Omental fat pad (tissue), 4 donors: Measurements from ENCODE around the gene C14orf93. TPM values are rescaled to one million over a fixed set of nuclear protein-coding genes. Genes with fewer than 3 reads are reported as not detected.

ENCODE experiments used
- ATAC-seq: fragments of 150-250 bp; one replicate; pipeline ENCODE4 v1.9.1; 2016; ENCODE audit warnings: mild to moderate bottlenecking, moderate library complexity; ENCODE audit not compliant: low FRiP score
- DNase-seq: peaks from one replicate; pipeline ENCODE4 v3.0.0-alpha.2; 2019; ENCODE audit warnings: low spot score
- total RNA-seq, 4 donors: library from RNA; depleted of rRNA; stranded (reverse); fragments of >200 nt; gene quantifications; one replicate each; pipeline ENCODE4 v1.1.0, GENCODE V29; 2016
- TF ChIP-seq, protein P1 (sequence below), 3 donors: fragments of 450-650 bp; IDR thresholded peaks; one replicate each; pipeline ENCODE4 v1.5.1; 2016 to 2017; ENCODE audit warnings: antibody characterized with exemption in 3 of 3, mild to moderate bottlenecking in 3 of 3, moderate library complexity in 2 of 3

Gene C14orf93
- total RNA-seq, 4 donors from 2014 or later, result 6.0 to 12.2 (median 8.4) TPM

DNA sequence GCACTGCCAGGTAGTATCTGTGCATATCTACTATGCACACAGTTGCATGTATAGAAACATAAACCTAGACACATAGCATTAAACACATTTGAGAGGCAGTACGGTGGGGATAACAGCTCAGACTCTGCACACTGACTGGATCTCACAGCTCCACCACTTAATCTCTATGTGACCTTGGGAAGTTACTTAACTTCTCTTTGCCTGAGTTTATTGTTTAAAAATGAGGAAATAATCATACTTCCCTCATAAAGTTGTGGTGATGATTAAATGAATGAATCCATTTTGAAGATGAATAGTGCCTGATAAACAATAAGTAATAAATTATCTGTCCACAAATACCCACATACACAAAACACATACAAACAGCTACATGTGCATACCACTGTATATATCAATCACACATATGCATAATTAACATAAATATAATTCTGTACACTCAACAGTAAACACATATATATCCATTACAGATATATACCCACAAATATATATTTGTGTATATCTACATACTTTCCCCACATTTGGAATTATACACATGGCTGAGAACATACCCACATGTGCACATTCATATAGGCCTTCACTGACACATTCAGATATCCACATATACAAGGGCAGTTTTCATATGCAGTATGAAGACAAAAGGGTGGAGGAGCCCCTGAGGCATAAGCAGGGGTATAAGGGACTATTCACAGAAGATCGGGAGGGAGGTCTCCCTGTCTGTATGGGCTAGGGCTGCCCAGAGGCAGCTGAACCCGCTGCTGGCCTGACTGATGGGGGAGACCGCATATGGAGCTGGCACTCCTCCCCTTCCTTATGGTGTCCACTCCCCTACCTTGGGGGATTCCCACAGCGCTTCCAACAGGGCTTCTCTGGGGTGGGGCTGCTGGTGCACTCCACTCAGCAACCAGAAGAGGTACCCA, 41.5 kb upstream of the C14orf93 start:
- ATAC-seq (no peak), DNase-seq (no peak)
- TF ChIP-seq, protein P1, sequence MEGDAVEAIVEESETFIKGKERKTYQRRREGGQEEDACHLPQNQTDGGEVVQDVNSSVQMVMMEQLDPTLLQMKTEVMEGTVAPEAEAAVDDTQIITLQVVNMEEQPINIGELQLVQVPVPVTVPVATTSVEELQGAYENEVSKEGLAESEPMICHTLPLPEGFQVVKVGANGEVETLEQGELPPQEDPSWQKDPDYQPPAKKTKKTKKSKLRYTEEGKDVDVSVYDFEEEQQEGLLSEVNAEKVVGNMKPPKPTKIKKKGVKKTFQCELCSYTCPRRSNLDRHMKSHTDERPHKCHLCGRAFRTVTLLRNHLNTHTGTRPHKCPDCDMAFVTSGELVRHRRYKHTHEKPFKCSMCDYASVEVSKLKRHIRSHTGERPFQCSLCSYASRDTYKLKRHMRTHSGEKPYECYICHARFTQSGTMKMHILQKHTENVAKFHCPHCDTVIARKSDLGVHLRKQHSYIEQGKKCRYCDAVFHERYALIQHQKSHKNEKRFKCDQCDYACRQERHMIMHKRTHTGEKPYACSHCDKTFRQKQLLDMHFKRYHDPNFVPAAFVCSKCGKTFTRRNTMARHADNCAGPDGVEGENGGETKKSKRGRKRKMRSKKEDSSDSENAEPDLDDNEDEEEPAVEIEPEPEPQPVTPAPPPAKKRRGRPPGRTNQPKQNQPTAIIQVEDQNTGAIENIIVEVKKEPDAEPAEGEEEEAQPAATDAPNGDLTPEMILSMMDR (IDR thresholded peaks at IDR 0.05), result no peak

DNA sequence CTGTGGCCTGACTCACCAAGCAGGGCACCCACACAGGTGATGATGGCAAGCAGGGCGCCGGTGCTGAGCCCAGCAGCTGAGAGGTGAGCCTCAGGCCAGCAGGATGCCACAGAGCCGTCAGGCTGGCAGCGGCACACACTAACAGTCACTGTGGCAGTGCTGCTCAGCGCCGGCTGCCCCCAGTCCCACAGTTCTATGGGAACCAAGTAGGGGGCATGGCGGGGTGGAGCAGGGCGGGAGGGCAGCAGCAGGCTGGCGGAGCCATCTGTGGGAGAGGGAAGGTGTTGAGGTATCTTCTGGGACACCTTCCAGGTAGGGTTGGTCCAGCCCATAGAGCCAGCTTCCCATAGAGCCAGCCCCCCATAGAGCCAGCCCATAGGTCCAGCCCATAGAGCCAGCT, 39.1 kb upstream of the C14orf93 start:
- ATAC-seq (no peak), DNase-seq (no peak)
- TF ChIP-seq, protein P1 (IDR thresholded peaks at IDR 0.05), result no peak

DNA sequence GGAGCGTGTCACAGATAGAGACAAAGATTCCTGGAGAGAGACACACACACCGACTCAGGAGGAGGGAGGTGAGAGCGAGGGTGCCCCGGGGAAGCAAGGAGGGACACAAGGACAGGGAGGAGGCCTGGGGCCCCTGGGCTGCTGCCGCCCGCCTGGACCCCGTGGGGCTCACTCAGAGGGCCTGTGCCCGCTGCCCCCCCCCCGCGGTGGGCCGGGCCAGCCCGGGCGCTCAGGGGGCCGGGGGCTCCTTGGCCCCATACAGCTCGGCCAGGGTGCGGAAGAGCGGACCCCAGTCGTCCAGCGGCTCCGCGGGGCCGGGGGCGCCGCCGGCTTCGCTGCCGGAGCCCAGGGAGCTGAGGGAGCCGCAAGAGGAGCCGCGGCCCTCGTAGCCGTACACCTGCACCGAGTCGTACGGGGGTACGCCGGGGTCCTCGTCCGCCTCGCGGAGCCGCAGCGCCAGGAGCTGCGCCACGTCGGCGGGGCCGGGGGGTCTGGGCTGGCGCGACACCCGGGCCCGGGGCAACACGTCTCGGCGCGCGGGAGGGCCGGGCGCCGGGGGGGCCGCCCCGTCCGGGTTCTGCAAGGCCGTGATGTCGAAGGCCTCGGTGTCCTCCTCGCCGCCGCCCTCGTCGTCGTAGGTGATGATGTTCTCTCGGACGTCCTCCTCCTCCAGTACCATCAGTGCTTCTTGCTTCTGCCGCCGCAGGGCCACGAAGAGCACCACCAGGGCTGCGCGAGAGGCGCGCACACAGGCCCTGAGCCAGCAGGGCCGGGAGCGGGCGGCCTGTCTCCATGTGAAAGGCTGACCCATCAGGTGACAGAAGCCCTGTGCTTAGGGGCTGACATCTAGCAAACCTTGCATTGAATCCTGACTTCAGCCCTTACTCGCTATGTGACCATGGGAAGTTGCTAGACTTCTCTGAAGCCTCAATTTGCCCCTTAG, 38.1 kb upstream of the C14orf93 start:
- TF ChIP-seq, protein P1 (IDR thresholded peaks at IDR 0.05), result no peak
- no peak for DNase-seq
- no peak for ATAC-seq

DNA sequence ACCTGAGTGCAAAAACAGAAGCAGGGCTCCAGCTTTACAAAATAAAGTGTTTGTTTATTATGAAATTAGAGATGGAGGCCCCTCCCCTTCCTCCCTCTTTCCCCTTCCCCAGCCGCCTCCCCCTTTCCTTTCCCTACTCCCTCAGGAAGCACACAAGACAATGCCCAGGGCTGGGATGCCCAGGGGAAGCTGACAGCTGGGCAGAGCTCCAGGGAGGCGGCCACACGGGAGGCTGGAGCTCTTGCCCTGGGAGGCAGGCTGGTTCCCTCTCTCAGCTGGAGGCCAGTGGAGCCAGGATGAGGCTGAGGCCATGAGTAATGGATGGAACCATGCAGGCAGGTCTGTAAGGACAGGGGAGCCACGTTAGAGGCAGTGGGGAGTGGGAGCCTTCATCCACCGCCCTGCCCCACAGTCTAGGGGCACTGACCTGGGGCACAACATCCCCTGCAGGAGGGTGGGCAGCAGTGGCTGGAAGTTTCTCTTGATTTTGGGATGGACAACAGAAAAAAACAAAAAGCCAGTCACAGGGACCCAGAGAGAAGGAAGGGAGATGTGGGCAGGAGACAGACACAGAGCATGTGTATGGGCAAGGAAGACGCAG, 37.2 kb upstream of the C14orf93 start:
- TF ChIP-seq, protein P1 (IDR thresholded peaks at IDR 0.05), result no peak
- no peak for DNase-seq
- no peak for ATAC-seq

DNA sequence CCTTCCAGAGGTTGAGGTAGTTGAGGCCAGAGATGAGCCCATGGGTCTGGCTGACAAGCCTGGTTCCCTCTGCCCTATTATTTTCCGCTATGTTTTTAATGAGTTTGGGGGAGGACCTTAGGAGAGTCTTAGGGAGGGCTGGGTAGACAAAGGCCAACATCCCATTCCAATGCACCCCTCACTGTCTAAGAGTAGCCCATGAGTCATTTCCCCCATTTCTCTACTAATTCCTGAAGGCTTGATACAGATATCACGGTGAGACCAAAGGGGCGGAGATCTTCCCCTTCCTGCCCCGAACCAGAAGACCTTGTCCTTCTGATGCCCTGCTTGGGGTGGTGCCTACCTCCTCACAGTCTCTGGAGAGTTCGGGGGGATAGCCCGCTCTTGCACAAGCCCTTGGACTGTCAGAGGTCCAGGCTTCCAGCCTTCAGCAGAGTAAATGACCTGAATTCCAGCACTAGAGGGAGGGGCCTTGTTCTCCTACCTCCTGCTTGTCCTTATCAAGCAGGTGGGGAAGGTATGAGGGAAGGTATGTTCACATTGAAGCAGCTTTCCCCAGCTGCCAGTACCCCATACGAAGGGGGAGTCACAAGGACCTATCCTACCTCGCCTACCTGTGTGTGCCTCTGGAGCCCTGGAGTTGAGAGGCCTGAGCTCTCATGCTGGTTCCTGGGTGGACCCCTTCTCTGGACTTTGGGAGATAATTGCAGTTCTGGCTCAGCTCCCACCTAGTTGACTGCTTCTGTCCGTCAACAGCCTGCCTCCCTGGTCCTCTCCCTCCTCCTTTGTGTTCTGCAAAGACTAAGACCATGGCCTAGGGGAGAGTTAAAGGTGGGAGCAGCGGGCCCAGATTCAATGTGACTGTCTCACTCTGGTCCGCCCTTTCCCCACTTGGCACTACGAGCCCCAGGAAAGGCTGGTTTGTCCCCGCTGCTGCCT, 35.7 kb upstream of the C14orf93 start:
- DNase-seq, result no peak

More for the DNA sequence above, 35.7 kb upstream of the C14orf93 start:
- TF ChIP-seq, protein P1 (IDR thresholded peaks at IDR 0.05), result no peak
- ATAC-seq, result no peak
